ENCODE data around the gene BARX2.

DNA sequence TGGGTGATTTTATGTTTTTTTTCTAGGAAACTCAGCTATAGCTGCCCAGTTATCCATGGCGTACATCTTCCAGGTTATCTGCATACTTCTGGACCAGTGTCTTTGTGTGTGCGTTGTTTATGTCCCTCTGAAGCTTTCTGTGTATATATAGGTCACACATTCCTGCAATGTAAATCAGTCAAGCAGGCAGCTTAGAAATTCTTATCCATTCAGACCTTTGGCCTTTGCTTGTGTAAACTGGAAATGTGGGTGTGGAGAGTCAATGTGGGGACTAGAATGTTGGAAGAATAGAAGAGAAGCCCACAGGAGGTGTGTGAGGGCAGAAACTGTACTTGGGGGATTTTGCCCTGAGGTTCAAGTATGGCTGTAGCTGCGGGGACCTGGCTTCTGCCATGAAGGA is 51.7 kb downstream of the BARX2 start:
- TF ChIP-seq, protein P1, sequence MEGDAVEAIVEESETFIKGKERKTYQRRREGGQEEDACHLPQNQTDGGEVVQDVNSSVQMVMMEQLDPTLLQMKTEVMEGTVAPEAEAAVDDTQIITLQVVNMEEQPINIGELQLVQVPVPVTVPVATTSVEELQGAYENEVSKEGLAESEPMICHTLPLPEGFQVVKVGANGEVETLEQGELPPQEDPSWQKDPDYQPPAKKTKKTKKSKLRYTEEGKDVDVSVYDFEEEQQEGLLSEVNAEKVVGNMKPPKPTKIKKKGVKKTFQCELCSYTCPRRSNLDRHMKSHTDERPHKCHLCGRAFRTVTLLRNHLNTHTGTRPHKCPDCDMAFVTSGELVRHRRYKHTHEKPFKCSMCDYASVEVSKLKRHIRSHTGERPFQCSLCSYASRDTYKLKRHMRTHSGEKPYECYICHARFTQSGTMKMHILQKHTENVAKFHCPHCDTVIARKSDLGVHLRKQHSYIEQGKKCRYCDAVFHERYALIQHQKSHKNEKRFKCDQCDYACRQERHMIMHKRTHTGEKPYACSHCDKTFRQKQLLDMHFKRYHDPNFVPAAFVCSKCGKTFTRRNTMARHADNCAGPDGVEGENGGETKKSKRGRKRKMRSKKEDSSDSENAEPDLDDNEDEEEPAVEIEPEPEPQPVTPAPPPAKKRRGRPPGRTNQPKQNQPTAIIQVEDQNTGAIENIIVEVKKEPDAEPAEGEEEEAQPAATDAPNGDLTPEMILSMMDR (IDR thresholded peaks at IDR 0.05; ENCODE audit: insufficient read depth, low read length), result no peak
- TF ChIP-seq POLR2AphosphoS5 (IDR thresholded peaks at IDR 0.05; ENCODE audit: low read depth), result no peak
